ENCODE measurements around the gene GYG1.

The GYG1 gene

DNA sequence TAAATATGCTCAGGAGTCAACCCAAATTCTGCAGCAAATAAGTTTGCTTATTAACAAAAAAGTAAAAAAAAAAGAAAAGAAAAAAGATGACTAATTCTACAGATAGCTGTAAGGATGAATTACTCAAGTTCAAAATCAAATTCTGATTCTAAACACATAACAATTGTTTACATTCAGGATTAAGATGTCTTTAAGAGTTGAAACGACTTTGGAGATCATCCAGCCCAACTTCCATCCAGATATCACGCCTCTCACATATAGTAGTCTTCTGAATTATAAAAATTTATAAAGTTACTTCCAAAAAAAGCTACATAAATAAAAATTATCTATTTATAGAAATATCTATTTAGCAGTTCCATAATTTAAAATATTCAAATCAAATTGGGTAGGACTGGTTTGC is 39.8 kb downstream of the GYG1 start:
- no peaks in the 10 kb centered on the region for H3K9me2 ChIP-seq (ENCODE audit: low read depth, low read length)
- H2AFZ ChIP-seq (ENCODE audit: low read length): no peak overlapping the region
- no peaks in the 10 kb centered on the region for H3K79me2 ChIP-seq (ENCODE audit: insufficient read depth, low read length)
- no peak overlapping the region for H3K9ac ChIP-seq (ENCODE audit: low read length)
- H4K20me1 ChIP-seq (ENCODE audit: insufficient read depth, low read length): no peaks in the 10 kb centered on the region
- no peaks in the 10 kb centered on the region for H3K27me3 ChIP-seq (ENCODE audit: insufficient read depth, low read length)
- H3F3A ChIP-seq (ENCODE audit: insufficient read depth, low read length): no peaks in the 10 kb centered on the region
- H3K9me3 ChIP-seq (ENCODE audit: low read length): no peaks in the 10 kb centered on the region
- H3K27ac ChIP-seq (ENCODE audit: low read depth, low read length, poor library complexity, severe bottlenecking): no peak overlapping the region
- H3K4me3 ChIP-seq (ENCODE audit: low read depth, low read length, poor library complexity, severe bottlenecking): no peak overlapping the region
- H3K4me1 ChIP-seq (ENCODE audit: insufficient read depth, low read length, severe bottlenecking): no peaks in the 10 kb centered on the region
- H3K4me2 ChIP-seq (ENCODE audit: low read length): no peak overlapping the region
- H3K36me3 ChIP-seq (ENCODE audit: insufficient read depth, low read length): peaks cover 83% of the 10 kb centered on the region
- TF ChIP-seq, protein P1, sequence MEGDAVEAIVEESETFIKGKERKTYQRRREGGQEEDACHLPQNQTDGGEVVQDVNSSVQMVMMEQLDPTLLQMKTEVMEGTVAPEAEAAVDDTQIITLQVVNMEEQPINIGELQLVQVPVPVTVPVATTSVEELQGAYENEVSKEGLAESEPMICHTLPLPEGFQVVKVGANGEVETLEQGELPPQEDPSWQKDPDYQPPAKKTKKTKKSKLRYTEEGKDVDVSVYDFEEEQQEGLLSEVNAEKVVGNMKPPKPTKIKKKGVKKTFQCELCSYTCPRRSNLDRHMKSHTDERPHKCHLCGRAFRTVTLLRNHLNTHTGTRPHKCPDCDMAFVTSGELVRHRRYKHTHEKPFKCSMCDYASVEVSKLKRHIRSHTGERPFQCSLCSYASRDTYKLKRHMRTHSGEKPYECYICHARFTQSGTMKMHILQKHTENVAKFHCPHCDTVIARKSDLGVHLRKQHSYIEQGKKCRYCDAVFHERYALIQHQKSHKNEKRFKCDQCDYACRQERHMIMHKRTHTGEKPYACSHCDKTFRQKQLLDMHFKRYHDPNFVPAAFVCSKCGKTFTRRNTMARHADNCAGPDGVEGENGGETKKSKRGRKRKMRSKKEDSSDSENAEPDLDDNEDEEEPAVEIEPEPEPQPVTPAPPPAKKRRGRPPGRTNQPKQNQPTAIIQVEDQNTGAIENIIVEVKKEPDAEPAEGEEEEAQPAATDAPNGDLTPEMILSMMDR (IDR thresholded peaks at IDR 0.05; ENCODE audit: low read length): no peak
- TF ChIP-seq EZH2 (IDR thresholded peaks at IDR 0.05; ENCODE audit: borderline replicate concordance, low read length): no peak

DNA sequence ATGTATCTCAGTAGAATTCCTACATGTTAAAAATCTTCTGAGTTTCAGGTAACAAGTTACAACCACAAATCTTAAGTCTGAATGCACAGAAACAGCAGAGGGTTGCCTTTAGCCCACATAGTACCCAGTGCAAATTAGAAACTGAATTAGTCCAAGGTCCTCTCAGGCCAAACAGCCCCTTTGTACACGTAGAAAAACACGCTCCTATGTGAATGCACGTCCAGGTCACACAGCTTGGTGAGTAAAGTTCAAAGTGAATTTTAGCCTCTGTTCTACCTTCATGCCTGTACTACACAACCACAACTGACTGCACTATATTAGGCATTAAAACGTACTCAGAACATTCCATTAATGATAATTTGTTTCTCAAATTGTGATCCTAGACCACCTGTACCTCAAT is 46.3 kb downstream of the GYG1 start:
- Histone ChIP-seq H3K79me2 (ENCODE audit: insufficient read depth, low read length) (no peaks in the 10 kb centered on the region), H3K4me3 (ENCODE audit: low read depth, low read length, poor library complexity, severe bottlenecking) (no peak overlapping the region), H3K9me3 (ENCODE audit: low read length) (no peaks in the 10 kb centered on the region), H3F3A (ENCODE audit: insufficient read depth, low read length) (no peaks in the 10 kb centered on the region), H2AFZ (ENCODE audit: low read length) (no peak overlapping the region), H3K27ac (ENCODE audit: low read depth, low read length, poor library complexity, severe bottlenecking) (no peak overlapping the region), H3K4me1 (ENCODE audit: insufficient read depth, low read length, severe bottlenecking) (no peaks in the 10 kb centered on the region), H3K36me3 (ENCODE audit: insufficient read depth, low read length) (peaks cover 80% of the 10 kb centered on the region), H3K4me2 (ENCODE audit: low read length) (no peak overlapping the region), H3K9me2 (ENCODE audit: low read depth, low read length) (no peaks in the 10 kb centered on the region), H3K27me3 (ENCODE audit: insufficient read depth, low read length) (no peaks in the 10 kb centered on the region), H3K9ac (ENCODE audit: low read length) (no peak overlapping the region), H4K20me1 (ENCODE audit: insufficient read depth, low read length) (no peaks in the 10 kb centered on the region)
- TF ChIP-seq, protein P1 (IDR thresholded peaks at IDR 0.05; ENCODE audit: low read length): no peak
- no peak for TF ChIP-seq EZH2 (IDR thresholded peaks at IDR 0.05; ENCODE audit: borderline replicate concordance, low read length)

DNA sequence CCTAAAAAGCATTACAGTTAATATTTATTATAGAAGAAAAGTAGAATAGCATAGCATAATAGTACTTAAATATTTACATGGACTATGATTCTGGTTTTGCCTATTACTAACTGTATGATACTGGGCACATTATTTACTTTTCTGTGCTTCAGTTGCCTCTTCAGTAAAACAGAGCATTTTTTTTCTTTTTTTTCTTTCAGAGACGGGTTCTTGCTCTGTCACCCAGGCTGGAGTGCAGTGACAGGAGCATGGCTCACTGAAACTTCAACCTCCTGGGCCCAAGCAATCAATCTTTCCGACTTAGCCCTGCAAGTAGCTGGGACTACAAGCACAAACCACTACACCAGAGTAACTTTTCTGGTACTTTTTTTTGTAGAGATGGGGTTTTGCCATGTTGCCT is 47.0 kb downstream of the GYG1 start:
- H3K79me2 ChIP-seq (ENCODE audit: insufficient read depth, low read length): no peaks in the 10 kb centered on the region
- H3K27ac ChIP-seq (ENCODE audit: low read depth, low read length, poor library complexity, severe bottlenecking): no peak overlapping the region
- H4K20me1 ChIP-seq (ENCODE audit: insufficient read depth, low read length): no peaks in the 10 kb centered on the region
- H3K9me2 ChIP-seq (ENCODE audit: low read depth, low read length): no peaks in the 10 kb centered on the region
- H3K36me3 ChIP-seq (ENCODE audit: insufficient read depth, low read length): peaks cover 76% of the 10 kb centered on the region
- no peaks in the 10 kb centered on the region for H3K27me3 ChIP-seq (ENCODE audit: insufficient read depth, low read length)
- H3K4me3 ChIP-seq (ENCODE audit: low read depth, low read length, poor library complexity, severe bottlenecking): no peak overlapping the region
- no peak overlapping the region for H3K4me2 ChIP-seq (ENCODE audit: low read length)
- no peak overlapping the region for H2AFZ ChIP-seq (ENCODE audit: low read length)
- no peak for TF ChIP-seq EZH2 (IDR thresholded peaks at IDR 0.05; ENCODE audit: borderline replicate concordance, low read length)
- TF ChIP-seq, protein P1 (IDR thresholded peaks at IDR 0.05; ENCODE audit: low read length): no peak
- H3F3A ChIP-seq (ENCODE audit: insufficient read depth, low read length): no peaks in the 10 kb centered on the region
- H3K9me3 ChIP-seq (ENCODE audit: low read length): no peaks in the 10 kb centered on the region
- no peaks in the 10 kb centered on the region for H3K4me1 ChIP-seq (ENCODE audit: insufficient read depth, low read length, severe bottlenecking)
- H3K9ac ChIP-seq (ENCODE audit: low read length): no peak overlapping the region
